Keratinocyte (primary cell): ENCODE results near the gene PRIMPOL. TPM values are rescaled to one million over a fixed set of nuclear protein-coding genes. Genes with fewer than 3 reads are reported as not detected.

ENCODE experiments used
- DNase-seq: peaks from one replicate; pipeline ENCODE4 v3.0.0-alpha.2; 2011; ENCODE audit warnings: low read depth, missing footprints, low spot score
- FAIRE-seq: peaks from 2 replicates; lab custom pipeline; 2011; peaks lifted over from hg19 to GRCh38; lab: Jason Lieb, UNC
- H2AFZ ChIP-seq: 2 replicates; pipeline ENCODE4 v1.6.0; 2012; ENCODE audit warnings: low read length, control low read depth, inconsistent platforms; ENCODE audit not compliant: control insufficient read depth
- H3K27ac ChIP-seq: 2 replicates; pipeline ENCODE4 v1.5.1; 2011; ENCODE audit warnings: low read length; ENCODE audit not compliant: control insufficient read depth, insufficient read depth
- H3K27me3 ChIP-seq: 3 replicates; pipeline ENCODE4 v1.6.0; 2011; ENCODE audit warnings: low read length; ENCODE audit not compliant: control insufficient read depth, insufficient read depth; ENCODE audit errors: extremely low read depth
- H3K36me3 ChIP-seq, 2 experiments: 2 replicates in 1 of 2; 3 replicates in 1 of 2; pipeline ENCODE4 v1.5.1; 2011; ENCODE audit warnings: low read length in 2 of 2, mild to moderate bottlenecking in 1 of 2; ENCODE audit not compliant: control insufficient read depth in 2 of 2, insufficient read depth in 2 of 2; ENCODE audit errors: extremely low read depth in 1 of 2
- H3K4me1 ChIP-seq: 3 replicates; pipeline ENCODE4 v1.5.1; 2011; ENCODE audit warnings: low read length; ENCODE audit not compliant: control insufficient read depth, insufficient read depth; ENCODE audit errors: extremely low read depth
- H3K4me2 ChIP-seq: 3 replicates; pipeline ENCODE4 v1.6.0; 2011; ENCODE audit warnings: low read depth, low read length; ENCODE audit not compliant: control insufficient read depth, insufficient read depth; ENCODE audit errors: extremely low read depth
- H3K4me3 ChIP-seq, 3 experiments: fragments of 200-600 bp in 1 of 3; sonication (generic) in 1 of 3; 2 replicates in 2 of 3; 3 replicates in 1 of 3; pipeline ENCODE4 v1.5.1; 2011 to 2016; ENCODE audit warnings: low read length in 3 of 3, mild to moderate bottlenecking in 3 of 3, control low read depth in 2 of 3, inconsistent platforms in 1 of 3, low read depth in 1 of 3, mixed read lengths in 1 of 3, mixed run types in 1 of 3, moderate library complexity in 1 of 3; ENCODE audit not compliant: control insufficient read depth in 2 of 3, insufficient read depth in 2 of 3; ENCODE audit errors: extremely low read depth in 1 of 3
- H3K79me2 ChIP-seq: 2 replicates; pipeline ENCODE4 v1.6.0; 2012; ENCODE audit warnings: low read length; ENCODE audit not compliant: control insufficient read depth, insufficient read depth
- H3K9ac ChIP-seq: 3 replicates; pipeline ENCODE4 v1.6.0; 2011; ENCODE audit warnings: low read length; ENCODE audit not compliant: control insufficient read depth, insufficient read depth; ENCODE audit errors: extremely low read depth
- H3K9me1 ChIP-seq: 3 replicates; pipeline ENCODE4 v1.6.0; 2011; ENCODE audit warnings: low read length; ENCODE audit not compliant: control insufficient read depth, insufficient read depth; ENCODE audit errors: extremely low read depth
- H3K9me3 ChIP-seq: 2 replicates; pipeline ENCODE4 v1.5.1; 2012; ENCODE audit warnings: low read depth, low read length; ENCODE audit not compliant: control insufficient read depth
- H4K20me1 ChIP-seq: 3 replicates; pipeline ENCODE4 v1.6.0; 2011; ENCODE audit warnings: low read length; ENCODE audit not compliant: control insufficient read depth, insufficient read depth; ENCODE audit errors: extremely low read depth
- EZH2 ChIP-seq: IDR thresholded peaks from one replicate; pipeline ENCODE4 v1.6.1; 2012; ENCODE audit warnings: inconsistent platforms, mild to moderate bottlenecking, low read length, moderate library complexity
- dilution Hi-C: fragments of 300-500 bp; cut with MboI; formaldehyde crosslinking; loops from one replicate; pipeline ENCODE4 v1.7.0; 2020; ENCODE audit warnings: low sequenced_read_pairs; ENCODE audit not compliant: extremely low pct_ligation_motif_present
- polyA plus RNA-seq, 5 experiments: library from polyadenylated mRNA; depleted of rRNA in 3 of 5; stranded (reverse) in 3 of 5; stranded (forward) in 1 of 5; unstranded in 1 of 5; fragments of >200 nt; gene quantifications; 1 replicate in 1 of 5; 2 replicates in 3 of 5; 3 replicates in 1 of 5; pipeline versions ENCODE4 v1.2.1 to v1.2.3, GENCODE V29; 2011 to 2012; ENCODE audit warnings: missing spikeins in 2 of 5, low read depth in 1 of 5, low replicate concordance in 1 of 5
- TF ChIP-seq, protein P1 (sequence below), 3 experiments: IDR thresholded peaks in 1 of 3; conservative IDR thresholded peaks in 1 of 3; optimal IDR thresholded peaks in 1 of 3; 2 replicates in 2 of 3; 3 replicates in 1 of 3; pipeline versions ENCODE3 to v1.5.1; 2011; ENCODE audit warnings: low read length in 3 of 3, mild to moderate bottlenecking in 3 of 3, moderate library complexity in 2 of 3, control low read depth in 1 of 3, inconsistent platforms in 1 of 3; ENCODE audit not compliant: insufficient read depth in 2 of 3; ENCODE audit errors: extremely low read depth in 1 of 3

PRIMPOL gene
- polyA plus RNA-seq, 1 donor (not counting 4 experiments of a cell fraction or from before 2014, with no cell fraction given) = 22.8 TPM

- Histone ChIP-seq H3K27me3 (no peaks in the 10 kb centered on the region), H3K4me2 (no peak overlapping the region), H3K27ac (no peak overlapping the region), H3K9me1 (no peaks in the 10 kb centered on the region), H3K79me2 (peaks cover 91% of the 10 kb centered on the region), H3K4me3 (no peak overlapping the region), H4K20me1 (no peaks in the 10 kb centered on the region), H3K9ac (no peak overlapping the region), H2AFZ (no peak overlapping the region), H3K36me3 (peaks cover 6 to 13% of the 10 kb centered on the region in 2 experiments), H3K4me1 (peaks cover 14% of the 10 kb centered on the region), H3K9me3 (no peaks in the 10 kb centered on the region)
- FAIRE-seq = no peak
- dilution Hi-C loops = no loop called here
- TF ChIP-seq, protein P1, sequence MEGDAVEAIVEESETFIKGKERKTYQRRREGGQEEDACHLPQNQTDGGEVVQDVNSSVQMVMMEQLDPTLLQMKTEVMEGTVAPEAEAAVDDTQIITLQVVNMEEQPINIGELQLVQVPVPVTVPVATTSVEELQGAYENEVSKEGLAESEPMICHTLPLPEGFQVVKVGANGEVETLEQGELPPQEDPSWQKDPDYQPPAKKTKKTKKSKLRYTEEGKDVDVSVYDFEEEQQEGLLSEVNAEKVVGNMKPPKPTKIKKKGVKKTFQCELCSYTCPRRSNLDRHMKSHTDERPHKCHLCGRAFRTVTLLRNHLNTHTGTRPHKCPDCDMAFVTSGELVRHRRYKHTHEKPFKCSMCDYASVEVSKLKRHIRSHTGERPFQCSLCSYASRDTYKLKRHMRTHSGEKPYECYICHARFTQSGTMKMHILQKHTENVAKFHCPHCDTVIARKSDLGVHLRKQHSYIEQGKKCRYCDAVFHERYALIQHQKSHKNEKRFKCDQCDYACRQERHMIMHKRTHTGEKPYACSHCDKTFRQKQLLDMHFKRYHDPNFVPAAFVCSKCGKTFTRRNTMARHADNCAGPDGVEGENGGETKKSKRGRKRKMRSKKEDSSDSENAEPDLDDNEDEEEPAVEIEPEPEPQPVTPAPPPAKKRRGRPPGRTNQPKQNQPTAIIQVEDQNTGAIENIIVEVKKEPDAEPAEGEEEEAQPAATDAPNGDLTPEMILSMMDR (optimal IDR thresholded peaks at IDR 0.05 in 1 of 3, IDR thresholded peaks at IDR 0.05 in 1 of 3, conservative IDR thresholded peaks at IDR 0.05 in 1 of 3; ENCODE audit: extremely low read depth in 1 of 3, insufficient read depth in 2 of 3, low read length in 3 of 3) = no peak
- no peak for TF ChIP-seq EZH2
- DNase-seq = no peak
Observed at GRCh38 chr4:184643731-184644130, 5.8 kb upstream of the PRIMPOL start.

DNA sequence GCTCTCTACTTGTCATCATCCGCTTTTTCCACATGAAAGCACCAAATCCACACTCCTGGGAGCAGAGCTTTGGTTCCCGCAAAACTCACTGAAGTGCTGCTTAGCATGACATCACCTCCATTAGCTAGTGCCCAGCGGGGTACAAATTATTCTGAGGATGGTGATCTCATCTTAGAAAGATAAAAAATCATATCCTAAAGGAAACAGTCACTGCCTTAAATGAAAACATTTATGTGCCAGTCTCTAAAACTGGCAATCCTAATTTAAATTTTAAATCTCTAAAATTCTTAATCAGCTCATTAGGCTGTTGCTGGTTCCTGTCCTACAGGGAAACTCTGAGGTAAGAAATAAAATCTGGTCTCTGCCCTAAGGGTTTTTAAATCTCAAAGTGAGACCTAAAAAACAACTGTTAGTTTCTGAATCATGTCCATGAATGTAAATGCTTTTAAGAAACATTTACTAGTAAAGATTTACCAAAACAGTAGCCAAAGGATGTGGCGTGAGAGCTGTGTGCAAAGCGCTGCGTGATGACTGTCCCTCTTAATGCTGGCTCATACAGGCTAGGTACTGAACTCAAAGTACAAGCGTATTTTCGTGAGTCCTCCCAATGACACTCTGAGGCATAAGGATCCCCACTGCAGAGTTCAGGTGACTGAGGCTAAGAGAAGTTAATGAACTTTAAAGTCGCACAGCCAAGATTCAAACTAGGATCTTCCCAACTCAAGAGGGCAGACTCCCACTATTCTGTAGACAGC, 4.8 kb upstream of the PRIMPOL start:
- Histone ChIP-seq H4K20me1 (no peaks in the 10 kb centered on the region), H3K36me3 (peaks cover 3 to 13% of the 10 kb centered on the region in 2 experiments), H3K9me3 (no peaks in the 10 kb centered on the region), H2AFZ (no peak overlapping the region), H3K4me3 (no peak overlapping the region), H3K4me1 (peaks cover 14% of the 10 kb centered on the region), H3K27ac (no peak overlapping the region), H3K27me3 (no peaks in the 10 kb centered on the region), H3K4me2 (peak overlapping the region; percentile 20), H3K9ac (no peak overlapping the region), H3K9me1 (no peaks in the 10 kb centered on the region), H3K79me2 (peaks cover 83% of the 10 kb centered on the region)
- FAIRE-seq = peak; percentile 13
- TF ChIP-seq, protein P1 (optimal IDR thresholded peaks at IDR 0.05 in 1 of 3, IDR thresholded peaks at IDR 0.05 in 1 of 3, conservative IDR thresholded peaks at IDR 0.05 in 1 of 3; ENCODE audit: extremely low read depth in 1 of 3, insufficient read depth in 2 of 3, low read length in 3 of 3) = no peak
- TF ChIP-seq EZH2 = no peak
- no peak for DNase-seq
- dilution Hi-C loops = no loop called here
